Calu3 (cell line): Measurements from ENCODE around the gene FHIT. TPM values are rescaled to one million over a fixed set of nuclear protein-coding genes. Genes with fewer than 3 reads are reported as not detected.

Experiments
- BruUV-seq: library from RNA; stranded (reverse); fragments of 400-500 nt; replicated peaks from 2 replicates; lab custom pipeline; 2021; lab: Mats Ljungman, UMichigan
- CTCF ChIA-PET: fragments of 300-600 bp; sonication (Branson Sonifier 250); formaldehyde crosslinking; loops from one replicate; lab custom pipeline; 2022; ENCODE audit warnings: antibody characterized with exemption; lab: Charles Lee
- DNase-seq: peaks from one replicate; pipeline ENCODE4 v3.0.0; 2022
- H3K27ac Mint-ChIP-seq: one replicate; pipeline ENCODE4 v1.8.0; 2022; ENCODE audit warnings: mixed read lengths; ENCODE audit not compliant: unreplicated experiment
- H3K27me3 Mint-ChIP-seq: one replicate; pipeline ENCODE4 v1.8.0; 2022; ENCODE audit warnings: mixed read lengths; ENCODE audit not compliant: unreplicated experiment
- H3K36me3 Mint-ChIP-seq: one replicate; pipeline ENCODE4 v1.8.0; 2022; ENCODE audit warnings: mild to moderate bottlenecking, moderate library complexity, mixed read lengths; ENCODE audit not compliant: insufficient read depth, unreplicated experiment
- H3K4me1 Mint-ChIP-seq: one replicate; pipeline ENCODE4 v1.8.0; 2022; ENCODE audit warnings: mild to moderate bottlenecking, low read depth, mixed read lengths; ENCODE audit not compliant: unreplicated experiment
- H3K4me3 Mint-ChIP-seq: one replicate; pipeline ENCODE4 v1.8.0; 2022; ENCODE audit warnings: mild to moderate bottlenecking, low read depth, moderate library complexity, mixed read lengths; ENCODE audit not compliant: unreplicated experiment
- H3K9me3 Mint-ChIP-seq: one replicate; pipeline ENCODE4 v1.8.0; 2022; ENCODE audit warnings: low read depth, mixed read lengths; ENCODE audit not compliant: unreplicated experiment
- intact Hi-C: fragments of 100-400 bp; cut with micrococcal nuclease; formaldehyde crosslinking; loops from one replicate; pipeline ENCODE4 v1.10.0; 2022; ENCODE audit not compliant: unreplicated experiment
- total RNA-seq: library from RNA; stranded (reverse); gene quantifications from 2 replicates; pipeline ENCODE4 v1.2.3, GENCODE V29; 2022
- TF ChIP-seq, protein P1 (sequence below): fragments of 200-600 bp; IDR thresholded peaks from one replicate; pipeline ENCODE4 v1.8.0; 2022; ENCODE audit warnings: antibody characterized with exemption; ENCODE audit not compliant: unreplicated experiment

FHIT gene
- total RNA-seq, 1 experiment from 2014 or later, result 6.2 TPM

DNA sequence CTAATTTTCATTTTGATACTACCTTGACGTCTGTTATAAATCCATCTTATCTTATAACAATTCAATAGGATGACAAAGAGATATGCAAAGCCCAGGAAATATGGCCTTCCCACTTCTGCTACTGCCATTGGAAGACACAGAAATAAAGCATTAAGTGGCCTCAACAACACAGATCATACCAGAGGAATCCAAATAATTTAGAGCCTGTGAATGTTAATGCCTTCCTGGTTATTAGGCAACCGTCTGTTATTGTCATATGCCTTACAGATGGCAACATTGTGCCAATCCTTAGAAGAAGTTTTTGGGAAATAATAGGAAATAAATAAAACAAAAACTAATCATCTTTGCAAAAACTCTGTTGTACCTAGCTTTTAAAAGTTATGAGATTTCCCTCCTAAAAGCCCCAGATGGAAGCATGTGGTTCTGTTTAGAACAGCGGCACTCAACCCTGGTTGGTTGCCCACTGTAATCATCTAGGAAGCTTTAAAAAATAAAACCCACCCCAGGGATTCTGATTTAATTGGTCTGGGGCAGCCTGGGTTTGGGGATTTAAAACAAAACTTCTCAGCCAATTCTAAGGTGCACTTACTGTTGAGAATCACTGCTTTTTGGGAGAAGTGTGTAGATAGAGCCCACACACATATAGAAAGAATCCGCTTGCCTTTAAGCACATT lies 1496.7 kb downstream of the FHIT start:
- TF ChIP-seq, protein P1, sequence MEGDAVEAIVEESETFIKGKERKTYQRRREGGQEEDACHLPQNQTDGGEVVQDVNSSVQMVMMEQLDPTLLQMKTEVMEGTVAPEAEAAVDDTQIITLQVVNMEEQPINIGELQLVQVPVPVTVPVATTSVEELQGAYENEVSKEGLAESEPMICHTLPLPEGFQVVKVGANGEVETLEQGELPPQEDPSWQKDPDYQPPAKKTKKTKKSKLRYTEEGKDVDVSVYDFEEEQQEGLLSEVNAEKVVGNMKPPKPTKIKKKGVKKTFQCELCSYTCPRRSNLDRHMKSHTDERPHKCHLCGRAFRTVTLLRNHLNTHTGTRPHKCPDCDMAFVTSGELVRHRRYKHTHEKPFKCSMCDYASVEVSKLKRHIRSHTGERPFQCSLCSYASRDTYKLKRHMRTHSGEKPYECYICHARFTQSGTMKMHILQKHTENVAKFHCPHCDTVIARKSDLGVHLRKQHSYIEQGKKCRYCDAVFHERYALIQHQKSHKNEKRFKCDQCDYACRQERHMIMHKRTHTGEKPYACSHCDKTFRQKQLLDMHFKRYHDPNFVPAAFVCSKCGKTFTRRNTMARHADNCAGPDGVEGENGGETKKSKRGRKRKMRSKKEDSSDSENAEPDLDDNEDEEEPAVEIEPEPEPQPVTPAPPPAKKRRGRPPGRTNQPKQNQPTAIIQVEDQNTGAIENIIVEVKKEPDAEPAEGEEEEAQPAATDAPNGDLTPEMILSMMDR, result no peak
- CTCF ChIA-PET, result no interaction called here
- Mint-ChIP-seq H3K9me3 (peaks cover 7% of the 10 kb centered on the region), H3K4me3 (no peak overlapping the region), H3K27me3 (no peaks in the 10 kb centered on the region), H3K36me3 (no peaks in the 10 kb centered on the region), H3K4me1 (no peaks in the 10 kb centered on the region), H3K27ac (no peak overlapping the region)
- no TSS peak for BruUV-seq
- intact Hi-C loops, result no loop called here
- no peak for DNase-seq

DNA sequence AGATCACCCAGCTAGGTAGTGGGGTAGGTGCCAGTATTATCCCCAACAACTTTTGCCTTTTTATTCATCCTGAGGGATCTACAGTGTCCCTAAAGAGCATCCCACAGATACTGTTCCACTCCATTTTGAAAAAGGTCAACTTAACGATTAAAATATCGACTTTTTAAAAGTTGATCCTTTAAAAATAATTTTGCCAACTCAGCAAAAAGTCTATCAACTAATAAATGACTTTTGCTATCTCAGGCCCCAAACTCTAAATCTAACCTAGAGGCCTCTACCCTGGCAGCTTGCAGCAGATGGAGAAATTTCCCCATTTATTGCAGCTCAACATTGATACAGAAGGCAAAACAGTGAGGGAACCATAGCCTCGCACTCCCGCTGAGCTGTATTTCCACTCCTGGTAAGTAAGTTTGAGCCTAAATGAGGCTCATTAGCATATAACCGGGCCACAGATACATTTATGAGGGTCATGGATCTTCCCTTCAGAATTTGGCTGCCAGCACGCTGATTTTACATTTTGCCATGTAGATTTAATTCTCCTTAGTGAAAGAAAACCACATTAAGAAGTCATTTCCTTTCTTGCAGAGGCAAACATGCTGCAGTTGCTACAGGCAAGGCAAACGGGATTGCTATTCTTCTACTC lies 1497.3 kb downstream of the FHIT start:
- Mint-ChIP-seq H3K9me3 (peaks cover 4% of the 10 kb centered on the region), H3K4me1 (no peaks in the 10 kb centered on the region)
- CTCF ChIA-PET, result no interaction called here

DNA sequence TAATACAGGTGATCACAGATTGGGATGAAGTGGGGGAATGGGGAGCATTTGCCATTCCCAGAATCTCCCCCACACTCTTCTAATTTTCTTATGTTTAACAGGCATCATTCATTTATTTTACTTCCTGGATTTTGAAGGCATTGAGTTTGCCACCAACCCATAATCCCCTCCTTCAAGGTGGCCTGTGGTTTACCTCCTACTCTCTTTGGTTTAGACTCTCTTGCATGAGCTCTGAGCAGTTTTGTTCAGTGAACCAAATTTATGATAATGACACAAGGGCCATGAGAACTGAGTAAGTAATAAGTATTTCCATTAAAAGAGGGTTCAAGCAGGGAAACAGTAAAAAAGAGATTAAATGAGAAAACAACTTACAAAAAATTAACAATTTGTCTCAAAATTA lies 1498.3 kb downstream of the FHIT start:
- intact Hi-C loops, result no loop called here
- no peaks in the 10 kb centered on the region for H3K36me3 Mint-ChIP-seq
- H3K4me3 Mint-ChIP-seq, result no peak overlapping the region
- no peak overlapping the region for H3K27ac Mint-ChIP-seq
- H3K27me3 Mint-ChIP-seq, result no peaks in the 10 kb centered on the region
- TF ChIP-seq, protein P1, result no peak
- peaks cover 6% of the 10 kb centered on the region for H3K9me3 Mint-ChIP-seq
- no peaks in the 10 kb centered on the region for H3K4me1 Mint-ChIP-seq
- no TSS peak for BruUV-seq
- CTCF ChIA-PET, result no interaction called here
- no peak for DNase-seq

More for the DNA sequence above, 1497.3 kb downstream of the FHIT start:
- no peak for DNase-seq
- Mint-ChIP-seq H3K36me3 (no peaks in the 10 kb centered on the region), H3K27me3 (no peaks in the 10 kb centered on the region), H3K4me3 (no peak overlapping the region), H3K27ac (no peak overlapping the region)
- intact Hi-C loops, result no loop called here
- BruUV-seq, result no TSS peak
- TF ChIP-seq, protein P1, result no peak

DNA sequence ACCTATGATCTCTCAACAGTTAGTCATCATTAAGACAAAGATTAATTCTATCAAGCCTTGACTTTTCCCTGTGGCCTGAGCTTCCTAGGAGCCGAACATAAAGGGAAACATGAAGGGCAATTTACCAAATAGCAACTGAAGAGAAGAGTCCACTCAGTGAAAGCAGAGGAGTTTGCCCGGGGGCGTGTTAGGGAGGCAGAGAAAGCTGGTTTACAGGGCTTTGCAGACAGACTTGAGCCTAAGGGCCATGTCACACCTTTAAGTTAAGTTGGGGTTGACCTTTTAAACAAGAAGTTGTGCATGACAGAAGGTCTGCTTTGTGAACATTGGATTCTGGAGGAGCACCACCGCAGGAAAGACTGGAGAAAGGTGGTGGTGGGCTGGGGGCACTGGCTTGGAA lies 1499.6 kb downstream of the FHIT start:
- DNase-seq, result no peak
- CTCF ChIA-PET, result interaction anchor here (0.9 kb wide), 1 partner anchor 98 kb away, joined by 4 read pairs; no protein-coding TSS in a partner anchor
- Mint-ChIP-seq H3K4me3 (no peak overlapping the region), H3K4me1 (no peaks in the 10 kb centered on the region), H3K36me3 (no peaks in the 10 kb centered on the region), H3K27ac (no peak overlapping the region), H3K9me3 (peaks cover 6% of the 10 kb centered on the region), H3K27me3 (no peaks in the 10 kb centered on the region)
- no TSS peak for BruUV-seq
- intact Hi-C loops, result no loop called here
- TF ChIP-seq, protein P1, result no peak
